Gastroesophageal sphincter (tissue), 3 donors: ENCODE results near the gene CACNA1D.

Source experiments
- CTCF ChIP-seq, 4 experiments: fragments of 200-600 bp in 2 of 4; fragments of 450-650 bp in 2 of 4; sonication (generic) in 1 of 4; IDR thresholded peaks; one replicate each; pipeline ENCODE4 v1.5.1; 2017 to 2019; ENCODE audit warnings: antibody characterized with exemption in 4 of 4, mild to moderate bottlenecking in 2 of 4, moderate library complexity in 2 of 4
- EP300 ChIP-seq: sonication (generic); formaldehyde crosslinking; IDR thresholded peaks from one replicate; pipeline ENCODE4 v1.6.1; 2017; ENCODE audit warnings: antibody characterized with exemption, mild to moderate bottlenecking
- POLR2AphosphoS5 ChIP-seq: sonication (generic); formaldehyde crosslinking; IDR thresholded peaks from one replicate; pipeline ENCODE4 v1.6.1; 2017; ENCODE audit warnings: antibody characterized with exemption

GRCh38 chr3:53834429-53835095, 340.2 kb downstream of the CACNA1D start:
- TF ChIP-seq EP300 (no peak), CTCF (IDR thresholded peaks at IDR 0.05) (no peak), POLR2AphosphoS5 (no peak)
